Measurements from ENCODE around the gene NEDD9.

The NEDD9 gene

GRCh38 chr6:11164717-11165646 is 67.5 kb downstream of the NEDD9 start:
- Histone ChIP-seq H3K4me3 (ENCODE audit: low read depth, low read length) (no peak overlapping the region), H3K4me1 (ENCODE audit: control insufficient read depth, insufficient read depth, low read length) (no peaks in the 10 kb centered on the region), H3K27ac (ENCODE audit: extremely low read depth, low read depth, low read length) (no peak overlapping the region), H3K36me3 (ENCODE audit: control insufficient read depth in 2 of 2, insufficient read depth in 1 of 2, low read length in 2 of 2) (no peaks in the 10 kb centered on the region), H3K9me3 (ENCODE audit: control insufficient read depth, insufficient read depth, low read depth, low read length) (no peaks in the 10 kb centered on the region)
- TF ChIP-seq GLI4 (tag by site-specific recombination; IDR thresholded peaks at IDR 0.05) (no peak), ZFP3 (tag by site-specific recombination; IDR thresholded peaks at IDR 0.05; ENCODE audit: low read depth) (no peak)
- POLR2A ChIA-PET: no interaction called here
- CTCF ChIA-PET: interaction anchor here (0.6 to 1.2 kb wide), 3 partner anchors 9 to 331 kb away, joined by 3 to 5 read pairs (median 4); no protein-coding TSS in a partner anchor

- no peaks in the 10 kb centered on the region for H3K36me3 ChIP-seq (ENCODE audit: control insufficient read depth in 2 of 2, insufficient read depth in 1 of 2, low read length in 2 of 2)
- ChIA-PET CTCF (interaction anchor here (0.7 to 1.6 kb wide), 2 partner anchors 8 to 332 kb away, joined by 5 to 12 read pairs; no protein-coding TSS in a partner anchor), POLR2A (no interaction called here)
- TF ChIP-seq ZNF394 (tag by site-specific recombination; IDR thresholded peaks at IDR 0.05; ENCODE audit: borderline replicate concordance) (no peak), ZNF221 (tag by site-specific recombination; IDR thresholded peaks at IDR 0.05; ENCODE audit: borderline replicate concordance) (no peak), ZNF664 (tag by site-specific recombination; IDR thresholded peaks at IDR 0.05) (no peak), ZNF792 (tag by site-specific recombination; IDR thresholded peaks at IDR 0.05) (no peak), ZNF645 (tag by site-specific recombination; IDR thresholded peaks at IDR 0.05) (no peak), PBX3 (CRISPR knock-in tag; IDR thresholded peaks at IDR 0.05) (no peak)
- no peaks in the 10 kb centered on the region for H3K4me1 ChIP-seq (ENCODE audit: control insufficient read depth, insufficient read depth, low read length)
- H3K9me3 ChIP-seq (ENCODE audit: control insufficient read depth, insufficient read depth, low read depth, low read length): no peaks in the 10 kb centered on the region
- no peak overlapping the region for H3K4me3 ChIP-seq (ENCODE audit: low read depth, low read length)
- no peak overlapping the region for H3K27ac ChIP-seq (ENCODE audit: extremely low read depth, low read depth, low read length)
Observed at GRCh38 chr6:11163932-11164331, 68.5 kb downstream of the NEDD9 start.

GRCh38 chr6:11162262-11162661 is 70.2 kb downstream of the NEDD9 start:
- ChIA-PET POLR2A (interaction anchor here (0.8 kb wide), 1 partner anchor 70 kb away, joined by 3 read pairs; the partner anchor contains the start of gene NEDD9), CTCF (interaction anchor here (0.7 to 1.6 kb wide), 3 partner anchors 10 to 19 kb away, joined by 3 to 12 read pairs (median 4); no protein-coding TSS in a partner anchor)
- Histone ChIP-seq H3K36me3 (ENCODE audit: control insufficient read depth in 2 of 2, insufficient read depth in 1 of 2, low read length in 2 of 2) (no peaks in the 10 kb centered on the region), H3K4me1 (ENCODE audit: control insufficient read depth, insufficient read depth, low read length) (no peaks in the 10 kb centered on the region), H3K9me3 (ENCODE audit: control insufficient read depth, insufficient read depth, low read depth, low read length) (no peaks in the 10 kb centered on the region; the same call in 1 of the 2 replicates), H3K27ac (ENCODE audit: extremely low read depth, low read depth, low read length) (no peak overlapping the region), H3K4me3 (ENCODE audit: low read depth, low read length) (no peak overlapping the region)
- TF ChIP-seq ZNF416 (tag by site-specific recombination; IDR thresholded peaks at IDR 0.05): no peak
- TF ChIP-seq ZNF544 (tag by site-specific recombination; IDR thresholded peaks at IDR 0.05): no peak
- no peak for TF ChIP-seq ZNF785 (tag by site-specific recombination; IDR thresholded peaks at IDR 0.05)
- no peak for TF ChIP-seq ZNF677 (tag by site-specific recombination; IDR thresholded peaks at IDR 0.05)
- TF ChIP-seq GFI1B (tag by site-specific recombination; IDR thresholded peaks at IDR 0.05): no peak
- no peak for TF ChIP-seq ZNF341 (tag by site-specific recombination; IDR thresholded peaks at IDR 0.05; ENCODE audit: low read depth)
